ENCODE data around the gene DAZAP1.

Gene DAZAP1

DNA sequence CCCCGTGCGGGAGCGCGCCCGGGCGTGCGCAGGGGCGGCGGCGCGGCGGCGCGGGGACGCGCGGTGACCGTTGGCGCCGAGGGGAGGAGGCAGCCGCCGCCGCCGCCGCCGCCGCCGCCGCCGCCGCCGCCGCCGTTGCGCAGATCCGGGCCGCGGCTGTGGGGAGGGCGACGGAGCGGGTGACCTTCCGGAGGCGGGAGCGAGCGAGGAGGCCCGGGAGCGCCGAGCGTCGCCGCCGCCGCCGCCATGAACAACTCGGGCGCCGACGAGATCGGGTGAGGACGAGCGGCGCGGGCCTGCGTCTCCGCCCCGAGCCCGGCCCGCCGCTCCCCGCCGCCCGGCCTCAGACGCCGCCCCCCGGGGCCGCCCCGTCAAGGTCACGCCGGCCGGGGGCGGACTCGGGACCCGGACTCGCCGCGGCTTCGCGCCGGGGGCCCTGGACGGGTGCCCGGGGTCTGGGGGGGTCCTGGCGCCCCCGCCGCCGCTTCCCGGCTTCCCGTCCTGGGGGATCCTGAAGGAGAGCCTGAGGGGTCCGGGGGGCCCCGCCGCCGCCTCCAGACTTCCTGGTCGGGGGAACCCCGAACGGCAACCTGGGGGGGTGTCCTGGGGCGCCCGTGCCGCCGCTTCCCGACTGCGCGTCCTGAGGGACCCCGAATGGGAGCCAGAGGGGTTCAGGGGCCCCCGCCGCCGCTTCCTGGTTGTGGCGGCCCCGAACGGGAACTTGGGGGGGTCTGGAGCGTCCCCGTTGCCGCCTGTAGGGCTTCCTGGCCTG, at the start of gene DAZAP1:
DAZAP1 (plus strand) TSS at position 59 of the 772 bp plus-strand sequence; CDS start at position 247, 188 bp downstream.
- no peak for DNase-seq

DNA sequence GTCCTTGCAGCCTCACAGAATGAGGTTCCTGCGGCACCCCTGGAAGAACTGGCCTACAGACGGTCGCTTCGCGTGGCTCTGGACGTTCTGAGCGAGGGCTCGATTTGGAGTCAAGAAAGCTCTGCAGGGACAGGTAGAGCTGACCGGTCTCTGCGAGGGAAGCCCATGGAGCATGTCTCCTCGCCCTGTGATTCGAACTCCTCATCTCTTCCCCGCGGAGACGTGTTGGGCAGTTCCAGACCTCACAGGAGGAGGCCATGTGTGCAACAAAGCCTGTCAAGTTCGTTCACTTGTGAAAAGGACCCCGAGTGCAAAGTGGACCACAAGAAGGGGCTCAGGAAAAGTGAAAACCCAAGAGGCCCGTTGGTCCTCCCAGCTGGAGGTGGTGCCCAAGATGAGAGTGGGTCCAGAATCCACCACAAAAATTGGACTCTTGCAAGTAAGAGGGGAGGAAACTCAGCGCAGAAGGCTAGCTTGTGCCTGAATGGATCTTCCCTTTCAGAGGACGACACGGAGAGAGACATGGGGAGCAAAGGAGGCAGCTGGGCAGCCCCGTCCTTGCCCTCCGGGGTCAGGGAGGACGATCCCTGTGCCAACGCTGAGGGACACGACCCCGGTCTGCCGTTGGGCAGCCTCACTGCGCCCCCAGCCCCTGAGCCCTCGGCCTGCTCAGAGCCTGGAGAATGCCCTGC, 47.1 kb upstream of the DAZAP1 start:
- no peak for DNase-seq

DNA sequence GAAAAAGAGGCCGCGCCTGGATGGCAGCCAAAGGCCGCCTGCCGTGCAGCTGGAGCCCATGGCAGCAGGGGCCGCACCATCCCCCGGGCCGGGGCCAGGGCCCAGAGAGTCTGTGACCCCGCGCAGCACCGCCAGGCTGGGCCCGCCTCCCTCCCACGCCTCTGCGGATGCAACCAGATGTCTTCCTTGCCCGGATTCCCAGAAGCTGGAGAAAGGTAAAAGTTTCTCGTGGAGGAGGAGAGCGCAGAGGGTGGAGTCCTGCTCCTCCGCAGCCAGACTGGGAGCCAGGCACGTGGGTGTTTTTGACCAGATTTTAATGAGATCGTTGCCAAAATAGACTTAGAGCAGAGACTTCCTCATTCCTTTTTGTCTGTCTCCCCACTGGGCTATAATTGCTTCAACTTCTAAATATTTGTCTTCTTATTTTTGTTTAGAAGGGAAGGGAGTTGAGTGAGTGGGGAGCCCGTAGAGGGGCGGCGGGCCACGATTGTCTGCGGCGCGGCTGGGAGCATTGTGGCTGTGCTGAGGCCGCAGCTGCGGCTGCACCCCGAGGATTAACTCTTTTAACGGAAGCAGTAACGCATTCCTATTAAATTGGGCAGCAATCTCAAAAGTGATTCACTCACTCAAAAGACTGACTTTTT, 46.4 kb upstream of the DAZAP1 start:
- no peak for DNase-seq

- no peak for DNase-seq
These were observed 45.6 kb upstream of the DAZAP1 start for GRCh38 chr19:1361601-1362386.

DNA sequence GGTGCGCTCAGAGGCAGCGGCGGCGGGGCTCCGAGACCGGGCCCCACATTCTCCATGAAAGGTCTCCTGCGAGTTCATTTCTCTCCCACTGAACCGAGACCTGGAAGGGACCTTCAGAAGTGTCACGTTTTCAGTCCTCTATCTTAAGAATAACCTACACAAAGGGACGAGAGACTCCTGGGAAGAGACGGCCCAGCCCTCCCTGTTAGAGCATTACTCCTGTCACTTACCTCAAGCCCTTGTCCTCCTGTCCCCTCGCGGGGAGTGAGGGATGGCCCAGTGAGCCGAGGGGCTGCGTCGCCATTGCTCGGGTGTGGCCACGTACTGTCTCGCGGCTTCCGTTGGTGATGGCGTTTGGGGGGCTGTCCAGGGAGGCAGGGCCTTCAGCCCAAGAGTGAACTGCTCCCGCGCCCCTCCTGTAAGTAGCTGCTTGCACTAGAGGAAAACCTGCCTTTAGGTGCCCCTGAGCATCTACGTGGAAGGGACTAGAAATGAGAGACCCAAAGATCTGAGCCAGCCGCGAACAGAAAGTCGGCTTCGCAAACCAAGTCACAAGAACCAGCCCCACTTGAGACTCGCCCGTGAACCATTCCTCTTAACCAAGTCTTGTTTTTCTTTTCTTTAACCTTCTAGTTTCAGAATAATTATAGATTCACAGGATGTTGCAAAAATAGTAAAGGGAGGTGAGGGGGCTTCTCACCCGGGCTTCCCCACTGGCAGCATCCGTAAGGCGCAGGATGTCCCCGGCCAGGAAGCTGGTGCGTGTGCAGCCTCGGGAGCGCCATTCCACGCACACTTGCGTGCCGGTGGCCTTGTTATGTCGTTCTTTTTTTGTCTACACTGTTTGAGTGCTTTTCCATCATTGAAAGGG, 44.8 kb upstream of the DAZAP1 start:
- no peak for DNase-seq

- no peak for DNase-seq
These were observed 43.8 kb upstream of the DAZAP1 start for GRCh38 chr19:1363599-1363998.

- DNase-seq: no peak
These were observed 43.2 kb upstream of the DAZAP1 start for GRCh38 chr19:1364070-1364704.

DNA sequence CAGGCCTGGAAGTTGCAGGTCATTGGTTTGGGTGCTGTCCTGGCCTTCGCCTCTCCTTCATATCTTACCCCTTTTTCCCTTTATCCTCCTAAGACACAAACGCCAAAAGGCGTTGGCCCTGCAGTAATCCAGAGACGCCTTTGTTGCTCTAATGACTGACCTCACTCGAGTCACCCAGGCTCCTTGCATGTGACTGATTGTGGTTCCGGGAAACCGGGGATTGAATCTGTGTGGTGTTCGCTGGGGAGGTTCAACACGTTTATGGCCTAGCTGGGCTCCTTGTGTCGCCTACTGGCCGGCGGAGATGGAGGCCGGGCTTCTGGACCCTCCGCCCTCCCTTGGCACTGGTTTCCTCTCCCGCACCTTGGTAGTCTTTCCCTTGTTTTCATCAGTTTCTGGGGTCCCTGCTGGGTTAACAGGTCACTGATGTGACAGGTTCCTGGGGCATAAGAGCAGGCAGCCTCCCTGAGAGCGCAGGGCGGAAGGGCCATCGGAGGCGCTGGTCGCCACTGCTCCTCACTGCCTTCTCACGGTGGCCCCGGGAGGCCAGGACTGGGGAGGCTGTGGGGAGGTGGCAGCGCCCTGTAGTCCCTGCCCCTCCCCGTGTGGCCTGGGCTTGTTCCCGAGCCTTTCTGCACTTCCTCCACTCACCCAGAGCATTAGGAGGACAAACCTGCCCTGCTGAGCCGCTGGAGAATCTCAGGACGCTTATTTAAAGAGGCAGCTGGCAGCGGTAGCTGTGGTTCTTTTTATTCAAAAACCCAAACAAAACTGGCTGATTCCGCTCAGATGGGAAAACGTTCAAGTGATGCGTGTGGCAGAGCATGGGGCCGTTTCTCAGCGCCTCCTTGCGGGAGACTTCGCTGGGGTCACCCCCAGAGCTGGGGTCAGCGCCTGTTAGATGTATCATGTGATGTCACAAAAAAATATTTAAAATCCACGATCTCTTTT, 41.8 kb upstream of the DAZAP1 start:
- DNase-seq: no peak

DNA sequence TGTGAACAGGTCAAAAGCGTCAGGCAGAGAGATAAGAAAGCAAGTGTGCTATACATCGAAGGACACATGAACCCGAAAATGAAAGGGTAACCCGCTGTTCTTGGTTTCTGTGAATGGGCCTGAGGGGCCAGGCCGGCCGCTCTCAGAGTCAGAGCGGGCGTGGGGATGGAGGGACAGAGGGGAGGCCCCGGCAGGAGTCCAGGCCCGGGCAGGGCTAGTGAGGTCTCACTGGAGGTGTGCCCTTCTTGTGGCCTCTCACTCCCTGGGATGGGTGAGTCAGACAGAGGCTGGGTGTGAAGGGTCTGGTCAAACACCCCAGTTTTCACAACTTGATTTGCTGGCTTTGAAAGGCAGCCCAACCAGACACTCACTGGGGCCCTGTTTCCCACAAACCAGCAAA, 41.1 kb upstream of the DAZAP1 start:
- no peak for DNase-seq

DNA sequence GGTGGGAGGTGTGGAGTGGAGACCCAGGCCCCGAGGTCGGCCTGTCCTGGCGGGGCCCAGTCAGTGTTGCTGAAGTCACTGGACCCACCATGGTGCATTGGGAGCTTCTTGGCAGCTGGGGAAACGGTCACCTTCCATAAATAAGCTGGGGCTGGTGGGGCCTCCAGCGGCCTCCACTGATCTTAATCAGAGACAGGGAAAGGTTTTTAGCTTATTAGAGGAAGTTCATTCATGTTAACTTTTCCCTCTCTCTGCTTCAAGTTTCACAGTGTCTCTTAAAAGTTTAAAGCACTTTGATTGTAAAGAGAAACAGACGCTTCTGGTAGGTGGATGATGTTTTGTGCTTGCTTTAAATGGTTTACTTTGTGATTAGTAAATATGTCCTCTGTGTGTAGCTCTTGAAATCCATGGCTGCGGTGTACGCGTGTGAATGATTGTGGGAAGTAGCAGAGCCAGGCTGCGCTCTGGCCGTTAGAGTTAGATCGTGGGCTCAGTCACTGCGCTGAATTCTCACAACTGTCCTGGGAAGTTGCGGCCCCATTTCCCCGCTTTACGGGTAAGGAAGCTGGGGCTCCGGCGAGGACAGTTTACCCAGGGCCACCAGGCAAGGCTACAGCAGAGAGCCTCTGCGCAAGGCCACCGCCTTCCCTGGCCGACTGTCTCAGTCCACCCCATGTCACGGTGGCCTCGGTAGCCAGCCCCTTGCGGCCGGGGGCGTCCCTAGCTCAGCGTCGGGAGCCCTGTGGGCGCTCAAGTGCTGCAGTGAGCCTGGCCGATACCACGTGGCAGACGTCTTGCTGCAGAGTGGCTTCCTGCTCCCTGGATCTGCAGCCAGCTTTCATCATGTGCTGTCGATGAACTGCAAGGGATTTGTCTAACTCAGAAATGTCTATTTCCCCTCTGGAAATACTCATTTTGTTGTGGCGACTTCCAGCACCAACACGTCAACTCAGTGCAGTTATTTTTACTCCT, 40.2 kb upstream of the DAZAP1 start:
- no peak for DNase-seq

DNA sequence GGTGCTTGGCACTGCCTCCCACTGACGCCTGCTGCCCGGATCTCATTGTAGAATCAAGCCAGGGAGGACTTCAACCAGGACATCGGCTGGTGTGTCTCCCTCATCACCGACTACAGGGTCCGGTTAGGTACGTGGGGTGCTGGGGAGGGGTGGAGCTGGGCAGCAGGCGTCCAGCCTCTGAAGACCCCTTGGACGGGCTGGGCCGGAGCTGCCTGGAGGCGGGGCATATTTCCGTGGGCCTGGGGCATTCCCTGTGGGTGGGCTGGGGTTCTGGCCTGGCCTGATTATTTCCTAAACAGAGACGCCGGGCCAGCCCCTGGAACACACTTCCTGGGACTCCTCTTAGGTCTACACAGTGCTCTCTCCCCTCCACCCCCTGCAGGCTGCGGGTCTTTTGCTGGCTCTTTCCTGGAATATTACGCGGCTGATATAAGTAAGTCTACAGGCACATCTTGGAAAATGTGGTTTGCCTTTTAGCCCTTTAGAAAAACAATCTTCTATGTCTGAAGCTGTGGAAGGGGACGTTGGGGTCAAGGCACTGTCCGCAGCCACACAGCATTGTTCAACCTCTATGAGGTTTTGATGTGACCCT, 38.1 kb upstream of the DAZAP1 start:
- no peak for DNase-seq

DNA sequence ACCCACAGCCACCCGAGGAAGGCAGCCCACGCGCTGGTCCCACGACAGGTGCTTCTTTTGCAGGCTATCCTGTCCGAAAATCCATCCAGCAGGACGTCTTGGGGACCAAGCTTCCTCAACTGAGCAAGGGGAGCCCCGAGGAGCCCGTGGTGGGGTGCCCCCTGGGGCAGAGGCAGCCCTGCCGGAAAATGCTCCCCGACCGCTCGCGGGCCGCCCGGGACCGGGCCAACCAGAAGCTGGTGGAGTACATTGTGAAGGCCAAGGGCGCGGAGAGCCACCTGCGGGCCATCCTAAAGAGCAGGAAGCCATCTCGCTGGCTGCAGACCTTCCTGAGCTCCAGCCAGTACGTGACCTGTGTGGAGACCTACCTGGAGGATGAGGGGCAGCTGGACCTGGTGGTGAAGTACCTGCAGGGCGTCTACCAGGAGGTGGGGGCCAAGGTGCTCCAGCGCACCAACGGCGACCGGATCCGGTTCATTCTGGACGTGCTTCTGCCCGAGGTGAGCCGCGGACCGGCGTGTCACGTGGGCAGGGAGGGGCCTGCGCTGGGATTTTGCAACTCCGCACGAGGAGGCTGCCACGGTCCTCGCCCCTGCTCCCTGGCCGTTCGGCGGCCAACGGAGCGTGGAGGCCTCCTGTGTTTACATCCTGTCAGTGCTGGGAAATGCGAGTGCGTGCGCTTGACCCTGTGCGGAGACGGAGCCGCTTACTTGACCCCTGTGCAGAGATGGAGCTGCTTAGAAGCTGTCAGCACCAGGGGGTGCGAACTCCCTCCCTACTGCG, 36.6 kb upstream of the DAZAP1 start:
- DNase-seq: peak; percentile 30

GRCh38 chr19:1373042-1373533, 34.3 kb upstream of the DAZAP1 start:
- DNase-seq: no peak

DNA sequence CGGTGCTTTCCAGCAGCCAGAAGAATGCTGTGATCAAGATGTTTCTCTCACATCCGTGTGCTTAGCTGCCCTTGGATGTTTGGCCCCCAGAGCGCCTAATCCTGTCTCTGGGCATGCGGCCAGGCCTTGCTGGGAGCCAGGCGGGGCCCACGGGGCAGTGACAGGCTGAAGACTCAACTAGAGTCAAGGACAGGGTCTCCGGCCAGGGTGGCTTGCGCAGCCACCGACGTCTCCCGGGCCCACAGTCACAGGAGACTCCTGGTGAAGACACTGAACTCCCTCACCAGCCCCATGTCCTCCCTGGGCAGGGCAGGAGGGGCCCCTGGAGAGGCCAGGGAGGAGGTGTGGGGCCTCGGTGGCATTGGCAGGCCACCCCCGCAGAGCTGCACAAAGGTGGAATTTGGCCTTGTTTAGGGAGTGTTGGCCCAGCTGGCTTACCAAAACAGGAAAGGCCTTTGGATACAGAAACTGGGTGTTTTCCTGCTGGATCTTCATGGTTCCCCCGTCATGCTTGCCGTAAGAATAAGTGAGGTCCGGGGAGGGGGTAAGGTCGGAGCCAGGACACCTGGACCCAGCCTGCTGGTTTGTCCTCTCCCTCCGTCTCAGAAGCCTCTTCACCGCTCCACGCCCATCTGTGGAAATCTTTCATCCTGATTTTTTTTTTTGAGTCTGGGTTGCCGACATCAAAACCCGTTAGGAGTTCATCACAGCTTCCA, 33.7 kb upstream of the DAZAP1 start:
- no peak for DNase-seq

GRCh38 chr19:1374250-1374577, 33.2 kb upstream of the DAZAP1 start:
- DNase-seq: no peak

DNA sequence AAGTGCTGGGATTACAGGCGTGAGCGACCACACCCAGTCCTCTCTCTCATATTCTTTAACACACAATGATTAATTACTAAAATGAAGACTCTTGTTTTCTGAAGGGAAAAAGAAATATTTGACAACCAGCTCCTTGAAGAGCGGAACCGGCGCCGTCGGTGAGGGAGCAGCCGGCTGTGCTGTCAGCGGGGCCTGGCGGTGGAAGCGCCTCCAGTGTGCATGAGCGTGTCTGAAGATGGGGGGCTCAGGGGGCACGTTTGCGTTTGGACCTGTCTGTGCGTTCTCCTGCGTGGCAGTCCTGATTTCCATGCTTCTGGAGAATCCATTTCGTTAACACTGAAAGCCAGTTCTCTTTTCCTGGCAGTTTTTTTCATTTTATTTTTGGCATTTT, 31.0 kb upstream of the DAZAP1 start:
- no peak for DNase-seq
